Measurements from ENCODE around the gene SELENOV.

Gene SELENOV

DNA sequence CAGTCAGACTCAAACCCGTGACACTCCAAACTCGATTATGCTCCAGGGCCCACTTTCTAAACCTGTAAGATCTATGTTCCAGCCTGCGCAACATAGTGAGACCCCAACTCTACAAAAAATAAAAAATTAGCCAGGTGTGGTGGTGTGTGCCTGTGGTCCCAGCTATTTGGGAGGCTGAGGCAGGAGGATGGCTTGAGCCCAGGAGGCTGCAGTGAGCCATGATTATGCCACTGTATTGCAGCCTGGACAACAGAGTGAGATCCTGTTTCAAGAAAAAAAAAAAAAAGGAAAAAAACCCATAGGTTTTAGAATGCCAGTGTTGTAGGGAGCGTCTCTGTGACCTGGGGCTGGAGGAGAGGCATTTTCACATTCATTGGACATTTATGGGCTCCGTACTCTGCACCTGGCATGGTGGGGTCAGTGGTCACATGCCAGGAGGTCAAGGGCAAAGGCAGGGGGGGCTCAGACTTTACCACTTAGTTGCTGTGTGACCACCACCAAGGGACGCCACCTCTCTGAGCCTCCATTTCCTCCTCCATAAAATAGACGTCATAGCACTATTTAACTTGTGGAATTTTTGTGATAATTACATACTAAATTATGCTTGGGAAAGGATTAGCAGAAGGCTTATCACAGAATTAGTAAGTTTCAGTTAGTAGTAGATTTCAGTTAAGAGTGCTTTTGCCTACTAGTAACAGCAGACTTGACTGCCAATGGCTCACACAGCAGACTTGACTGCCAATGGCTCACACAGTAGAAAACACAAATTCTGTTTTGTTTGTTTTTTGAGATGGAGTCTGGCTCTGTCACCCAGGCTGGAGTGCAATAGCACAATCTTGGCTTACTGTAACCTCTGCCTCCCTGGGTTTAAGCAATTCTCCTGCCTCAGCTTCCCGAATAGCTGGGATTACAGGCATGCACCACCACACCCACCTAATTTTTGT lies 5.9 kb downstream of the SELENOV start:
- DNase-seq = no peak

- DNase-seq = no peak
Measured at GRCh38 chr19:39524495-39524894, 9.6 kb downstream of the SELENOV start.

GRCh38 chr19:39525205-39525604 lies 10.3 kb downstream of the SELENOV start:
- DNase-seq = no peak

GRCh38 chr19:39531834-39532232 lies 16.9 kb downstream of the SELENOV start:
- DNase-seq = no peak

DNA sequence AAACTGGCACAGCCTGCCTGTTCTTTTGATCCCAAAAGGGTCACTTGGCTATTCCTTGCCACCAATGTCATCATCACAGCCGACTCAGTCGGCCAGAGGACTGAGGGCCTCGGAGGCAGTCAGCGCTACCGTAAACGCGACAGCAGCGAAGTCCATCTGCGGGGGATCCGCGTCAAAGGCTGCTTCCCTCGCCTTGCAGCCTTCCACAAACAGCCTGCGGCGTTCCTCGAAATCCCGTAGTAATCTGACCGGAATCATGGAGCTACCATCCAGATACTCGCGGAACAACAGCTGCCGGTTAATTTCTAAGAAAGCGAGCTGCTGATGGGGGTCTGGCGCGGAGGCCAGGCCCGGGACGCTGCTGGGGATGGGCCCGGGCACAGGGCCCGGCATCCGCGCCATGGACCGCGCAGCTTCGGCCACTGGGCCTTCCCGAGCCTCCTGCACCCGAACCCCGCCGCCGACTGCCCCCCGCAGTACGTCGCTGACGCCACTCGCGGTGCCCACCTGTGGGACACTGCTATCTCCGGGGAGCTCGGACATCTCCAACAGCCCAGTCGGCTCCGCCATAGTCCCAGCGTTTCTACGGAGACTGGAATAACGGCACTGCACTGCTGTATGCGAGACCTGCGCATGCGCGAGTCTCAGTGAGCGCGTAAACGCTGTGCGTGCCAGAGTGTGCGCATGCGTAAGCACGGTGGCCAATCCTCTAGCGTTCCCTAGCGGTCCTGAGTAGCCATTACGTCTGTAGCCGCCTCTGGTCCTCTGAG lies 17.5 kb downstream of the SELENOV start, which contains the start of gene EID2B:
Gene EID2B (minus strand): TSS at position 620 of the 770 bp plus-strand sequence. CDS start 50 bp downstream, at position 570.
- DNase-seq = peak; percentile 94

GRCh38 chr19:39533003-39533512 lies 18.1 kb downstream of the SELENOV start:
- no peak for DNase-seq

DNA sequence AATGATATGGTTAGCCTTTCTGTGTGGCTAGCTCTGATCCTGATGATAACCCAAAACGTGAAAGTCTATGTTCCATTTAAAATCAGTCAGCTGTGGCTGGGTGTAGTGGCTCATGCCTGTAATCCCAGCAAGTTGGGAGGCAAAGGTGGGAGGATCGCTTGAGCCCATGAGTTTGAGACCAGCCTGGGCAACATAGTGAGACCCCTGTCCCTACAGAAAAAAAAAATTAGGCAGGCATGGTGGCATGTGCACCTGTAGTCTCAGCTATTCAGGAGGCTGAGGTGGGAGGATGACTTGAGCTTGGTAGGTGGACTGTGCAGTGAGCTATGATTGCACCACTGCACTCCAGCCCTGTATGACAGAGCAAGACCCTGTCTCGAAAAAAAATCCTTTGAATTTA lies 18.9 kb downstream of the SELENOV start:
- DNase-seq = no peak

GRCh38 chr19:39539165-39539517 lies 24.2 kb downstream of the SELENOV start:
- DNase-seq = peak; percentile 44

- DNase-seq = peak; percentile 92
Measured at GRCh38 chr19:39539518-39540332, 24.8 kb downstream of the SELENOV start, which contains the start of gene EID2. Gene EID2, minus strand, starts transcription at chr19:39540161. Its CDS starts 82 bp downstream, at chr19:39540079.

GRCh38 chr19:39540333-39540673 lies 25.4 kb downstream of the SELENOV start:
- DNase-seq = no peak

DNA sequence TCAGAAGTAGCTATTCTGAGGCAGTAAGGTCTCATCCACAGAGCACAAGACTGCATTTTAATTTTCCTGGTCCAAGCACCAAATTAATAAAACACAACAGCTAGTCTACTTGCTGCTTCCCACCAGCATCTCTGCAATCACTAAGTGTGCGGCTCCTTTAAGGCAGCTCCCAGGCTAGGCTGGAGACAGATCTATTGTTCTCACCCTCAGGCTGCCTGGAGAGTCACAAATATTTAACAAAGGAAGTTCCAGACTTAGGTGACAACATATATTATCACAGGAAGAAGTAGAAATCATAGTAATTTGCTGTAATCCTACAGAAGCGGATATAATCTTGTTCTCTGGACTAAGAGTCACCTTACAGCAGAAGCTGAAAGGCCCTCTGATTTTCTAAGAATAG lies 27.3 kb downstream of the SELENOV start:
- no peak for DNase-seq

DNA sequence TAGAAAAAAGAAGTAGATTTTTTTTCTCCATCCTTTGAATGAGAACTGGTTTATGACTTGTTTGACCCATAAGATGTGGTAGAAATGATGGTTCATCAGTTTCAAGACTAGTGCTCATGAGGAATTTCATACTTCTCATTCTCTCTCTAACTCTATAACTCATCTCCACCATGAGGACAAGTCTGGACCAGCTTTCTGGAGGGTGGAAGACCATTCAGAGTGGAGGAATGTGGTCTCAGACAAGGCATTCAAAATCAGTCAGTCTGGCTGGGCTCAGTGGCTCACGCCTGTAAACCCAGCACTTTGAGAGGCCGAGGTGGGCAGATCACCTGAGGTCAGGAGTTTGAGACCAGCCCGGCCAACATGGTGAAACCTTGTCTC lies 28.5 kb downstream of the SELENOV start:
- no peak for DNase-seq

DNA sequence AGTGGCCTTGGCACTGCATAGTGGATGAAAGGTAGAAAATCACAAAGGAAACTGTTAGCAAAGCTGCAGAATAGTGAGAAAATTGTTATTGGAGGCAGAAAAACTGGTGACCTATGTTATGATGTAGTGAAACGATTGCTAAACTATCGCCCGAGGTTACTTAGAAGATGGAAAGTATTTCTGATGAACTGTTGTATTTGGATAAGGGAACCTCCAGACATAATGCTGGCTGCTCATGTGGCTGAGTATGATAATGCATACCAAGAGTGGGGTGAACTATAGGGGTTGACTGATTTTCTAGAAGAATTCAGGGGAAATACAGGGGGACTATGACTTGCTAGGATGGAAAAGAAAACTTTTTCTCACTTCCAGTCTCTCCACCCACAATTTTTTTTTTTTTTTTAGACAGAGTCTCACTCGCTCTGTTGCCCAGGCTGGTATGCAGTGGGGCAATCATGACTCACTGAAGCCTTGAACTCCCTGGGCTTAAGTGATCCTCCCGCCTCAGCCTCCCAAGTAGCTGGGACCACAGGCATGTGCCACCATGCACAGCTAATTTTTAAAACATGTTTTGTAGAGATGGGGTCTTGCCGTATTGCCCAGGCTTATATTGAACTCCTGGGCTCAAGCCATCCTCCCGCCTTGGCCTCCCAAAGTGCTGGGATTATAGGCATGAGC lies 29.4 kb downstream of the SELENOV start:
- DNase-seq = peak; percentile 32

DNA sequence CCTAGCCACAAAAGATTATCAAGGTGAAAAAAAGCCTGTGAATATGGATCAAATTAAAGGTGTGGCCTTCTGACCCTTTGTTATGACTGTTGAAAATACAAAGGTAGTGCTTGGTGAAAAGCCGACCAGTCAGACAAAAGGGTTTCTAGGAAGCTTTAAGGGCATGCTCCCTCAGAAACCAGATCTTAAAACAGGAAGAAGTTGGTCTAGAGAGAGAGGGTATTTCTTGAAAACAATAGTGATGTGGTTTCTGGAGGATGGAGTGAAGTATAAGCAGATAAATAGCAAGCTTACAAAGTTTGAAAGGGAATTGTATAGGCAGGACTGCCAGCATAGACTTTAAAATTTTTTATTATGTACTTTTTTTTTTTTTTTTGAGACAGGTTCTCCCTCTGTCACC lies 30.0 kb downstream of the SELENOV start:
- no peak for DNase-seq

GRCh38 chr19:39546599-39546998 lies 31.7 kb downstream of the SELENOV start:
- no peak for DNase-seq

DNA sequence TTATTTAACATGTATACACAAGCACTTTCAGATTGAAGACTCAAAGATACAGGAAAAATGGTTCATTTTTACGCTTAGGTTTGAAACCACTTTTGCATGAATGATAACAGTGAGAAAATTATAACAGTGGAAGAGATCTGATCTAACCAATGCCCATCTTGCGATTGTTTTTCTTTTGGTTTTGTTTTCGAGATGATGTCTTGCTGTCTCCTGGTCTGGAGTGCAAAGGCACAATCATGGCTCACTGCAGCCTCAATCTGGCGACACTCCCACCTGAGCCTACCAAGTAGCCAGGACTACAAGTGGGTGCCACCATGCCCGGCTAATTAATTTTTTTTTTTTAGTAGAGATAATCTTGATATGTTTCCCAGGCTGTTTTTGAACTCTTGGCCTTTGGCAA lies 35.3 kb downstream of the SELENOV start:
- DNase-seq = no peak

DNA sequence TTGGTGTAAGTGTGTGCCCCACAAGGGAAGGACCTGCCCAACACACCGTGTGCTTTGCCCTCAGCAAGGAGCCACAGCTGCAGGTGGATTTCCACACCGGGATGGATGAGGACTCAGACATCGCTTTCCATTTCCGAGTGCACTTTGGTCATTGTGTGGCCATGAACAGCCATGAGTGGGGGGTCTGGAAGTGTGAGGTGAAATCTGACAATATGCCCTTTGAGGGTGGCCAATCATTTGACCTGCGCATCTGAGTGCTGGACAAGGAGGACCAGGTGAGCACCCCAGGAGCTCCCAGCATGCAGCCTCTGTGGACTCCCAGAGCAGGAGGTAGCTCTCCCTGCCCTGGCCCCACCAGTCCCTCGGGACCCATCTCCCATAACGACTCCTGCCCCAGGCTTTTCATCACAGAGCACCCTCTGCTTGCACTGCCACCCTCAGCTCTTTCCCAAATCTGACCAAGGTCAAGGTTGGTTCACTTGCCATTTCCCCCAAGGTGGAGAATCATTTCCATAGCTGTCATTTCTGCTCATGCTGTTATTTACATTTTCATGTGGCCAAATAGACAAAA lies 38.2 kb downstream of the SELENOV start:
- DNase-seq = no peak

DNA sequence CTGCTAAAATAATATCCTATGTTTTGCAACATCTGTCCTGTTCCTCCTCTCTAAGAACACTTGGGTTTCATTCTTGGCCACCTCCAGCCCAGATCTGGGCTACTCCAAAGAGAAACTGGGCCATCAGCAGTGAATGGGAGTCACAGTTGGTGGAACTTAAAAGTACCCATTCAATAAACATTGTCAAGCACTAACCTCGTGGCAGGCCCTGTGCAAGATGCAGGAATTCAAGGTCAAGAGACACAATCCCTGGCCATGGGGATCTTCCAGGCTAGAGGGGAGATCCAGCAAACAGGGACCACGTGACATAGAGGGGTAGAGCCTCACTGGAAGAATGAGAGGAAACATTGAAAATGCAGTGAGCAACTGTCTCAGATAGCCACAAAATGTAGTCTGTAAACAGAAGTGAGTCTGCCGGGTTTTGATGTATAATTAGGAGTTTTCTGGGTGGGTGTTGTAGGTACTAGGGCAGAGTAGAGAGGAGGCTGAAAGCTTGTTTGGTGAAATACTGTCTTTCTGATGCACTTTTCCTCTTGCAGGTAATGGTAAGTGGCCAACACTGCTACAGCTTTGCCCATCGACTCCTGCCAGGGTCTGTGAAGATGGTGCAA lies 39.9 kb downstream of the SELENOV start:
- no peak for DNase-seq

DNA sequence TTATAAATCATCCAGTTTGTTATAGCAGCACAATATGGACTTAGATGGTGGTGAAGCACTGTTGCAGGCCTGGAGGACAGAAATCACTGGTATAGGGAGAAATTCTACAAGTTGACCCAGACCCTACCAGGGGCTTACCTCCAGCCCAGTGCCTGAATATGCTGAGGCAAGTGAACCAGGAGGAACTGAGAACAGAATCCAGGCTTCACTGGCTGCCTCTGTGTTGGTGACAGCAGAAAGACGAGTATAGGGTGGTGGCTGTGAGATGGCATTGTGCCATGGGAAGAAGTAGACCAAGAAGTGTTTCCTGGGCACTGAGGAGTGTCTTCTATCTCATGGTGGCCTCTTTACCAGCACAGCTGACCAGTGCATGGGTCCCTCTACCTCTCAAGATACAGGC lies 40.9 kb downstream of the SELENOV start:
- no peak for DNase-seq

- DNase-seq = no peak
Measured at GRCh38 chr19:39557811-39558623, 43.1 kb downstream of the SELENOV start.
